Activated CD8-positive, alpha-beta memory T cell treated with anti-CD3 and anti-CD28 coated beads, Interleukin-2, amount 50 U/mL, for 24 hours (primary cell): ENCODE measurements around the gene CLEC16A.
"Not testable (repeated sequence)": the region's sequence is repeated elsewhere in the genome, so short reads cannot be mapped to it uniquely, and the experiment has no call there.

Source experiments
- DNase-seq: peaks from one replicate; pipeline ENCODE4 v3.0.0-alpha.2; 2020; ENCODE audit errors: extremely low read depth

Gene CLEC16A

GRCh38 chr16:11101283-11101682 is 156.9 kb downstream of the CLEC16A start:
- DNase-seq = no peak

DNA sequence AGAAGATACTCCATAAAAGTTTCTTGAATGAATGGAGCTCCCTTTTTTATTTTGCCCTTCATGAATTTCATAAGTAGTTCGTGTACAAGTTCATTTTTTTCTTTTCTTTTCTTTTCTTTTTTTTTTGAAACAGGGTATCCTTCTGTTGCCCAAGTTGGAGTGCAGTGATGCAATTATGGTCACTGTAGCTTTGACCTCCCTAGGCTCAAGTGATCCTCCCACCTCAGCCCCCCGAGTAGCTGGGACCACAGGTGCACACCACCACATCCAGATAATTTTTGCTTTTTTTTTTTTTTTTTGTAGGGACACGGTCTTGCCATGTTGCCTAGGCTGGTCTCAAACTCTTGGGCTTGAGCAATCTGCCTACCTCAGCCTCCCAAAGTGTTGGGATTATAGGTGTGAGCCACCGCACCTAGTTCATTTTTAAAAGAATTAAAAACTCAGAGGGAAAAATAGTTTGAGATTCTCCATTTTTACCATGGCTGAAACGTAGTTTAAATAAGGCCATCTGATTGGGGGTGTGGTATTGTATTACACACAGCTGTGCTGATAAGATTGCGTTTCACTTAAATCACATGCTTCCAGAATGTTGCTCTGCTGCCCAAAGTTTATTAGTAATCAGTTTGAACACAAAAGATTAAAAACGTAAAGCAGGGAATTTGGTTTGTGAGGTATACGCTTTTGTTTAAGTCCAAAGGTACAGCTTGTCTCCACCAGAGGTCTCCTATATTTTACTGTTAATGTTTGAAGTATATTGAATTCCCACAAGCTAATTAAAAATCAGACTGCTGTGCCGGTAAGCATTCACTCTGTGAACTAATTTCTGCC is 157.5 kb downstream of the CLEC16A start:
- no peak for DNase-seq

DNA sequence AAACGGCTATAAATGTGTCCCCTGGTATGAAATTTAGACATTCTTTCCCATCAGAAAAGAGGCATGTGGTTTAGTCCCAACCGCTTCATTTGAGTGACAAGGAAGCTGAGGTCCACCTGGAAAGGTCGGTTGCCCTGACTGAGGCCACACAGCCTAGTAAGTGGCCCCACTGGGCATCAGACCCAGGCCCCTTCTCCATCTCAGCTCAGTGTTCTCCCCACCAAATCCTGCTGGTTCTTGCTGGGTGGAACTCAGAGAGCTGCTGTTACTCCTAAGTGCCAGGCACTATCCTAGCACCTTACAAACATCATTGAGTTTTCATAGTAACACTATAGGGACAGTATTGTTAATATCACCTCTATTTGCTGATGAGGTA is 158.1 kb downstream of the CLEC16A start:
- no peak for DNase-seq

DNA sequence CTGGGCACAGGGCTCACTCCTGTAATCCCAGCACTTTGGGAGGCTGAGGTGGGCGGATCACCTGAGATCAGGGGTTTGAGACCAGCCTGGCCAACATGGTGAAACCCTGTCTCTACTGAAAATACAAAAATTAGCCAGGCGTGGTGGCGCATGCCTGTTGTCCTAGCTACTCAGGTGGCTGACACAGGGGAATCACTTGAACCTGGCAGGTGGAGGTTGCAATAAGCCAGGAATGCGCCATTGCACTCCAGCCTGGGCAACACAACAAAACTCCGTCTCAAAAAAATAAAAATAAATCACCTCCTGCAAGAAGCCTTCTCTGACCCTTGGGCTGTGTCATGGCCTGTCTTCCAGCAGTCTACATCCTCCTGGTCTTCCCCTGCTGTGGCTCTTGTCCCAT is 158.9 kb downstream of the CLEC16A start:
- not testable (repeated sequence) for DNase-seq

DNA sequence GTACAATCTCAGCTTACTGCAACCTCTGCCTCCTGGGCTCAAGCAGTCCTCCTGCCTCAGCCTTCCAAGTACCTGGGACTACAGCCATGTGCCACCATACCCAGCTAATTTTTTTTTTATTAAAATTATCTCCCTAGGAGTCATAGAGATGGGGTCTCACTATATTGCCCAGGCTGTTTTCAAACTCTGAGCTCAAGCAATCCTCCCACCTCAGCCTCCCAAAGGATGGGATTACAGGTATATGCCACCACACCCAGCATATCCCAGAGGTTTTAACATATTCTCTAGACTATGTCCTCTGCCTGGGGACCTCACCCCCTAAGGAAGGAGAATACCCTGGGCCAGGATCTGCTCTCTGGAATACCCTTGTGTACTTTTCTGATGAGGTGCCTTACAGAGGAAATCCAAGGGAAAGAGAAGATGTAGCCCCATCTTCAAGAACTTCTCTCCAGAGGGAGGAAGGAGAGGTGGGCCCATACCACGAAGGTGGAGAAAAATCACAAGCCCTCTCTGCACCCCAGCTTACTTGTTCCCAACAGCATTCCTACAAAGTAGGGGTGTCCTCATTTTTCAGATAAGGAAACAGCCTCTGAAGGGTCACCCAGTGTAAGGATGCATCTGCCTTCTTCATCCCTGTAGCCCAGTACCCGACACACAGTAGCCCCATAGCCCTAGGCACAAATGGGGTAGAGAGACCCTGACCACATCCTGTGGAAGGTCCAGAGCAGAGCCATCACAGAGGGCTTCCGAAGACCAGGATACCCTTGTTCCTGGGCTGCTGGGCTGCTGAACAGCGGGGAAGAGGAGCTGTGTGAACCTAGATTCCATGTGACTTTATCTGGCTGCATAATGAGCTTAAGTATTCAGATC is 160.0 kb downstream of the CLEC16A start:
- DNase-seq = no peak

- no peak for DNase-seq
Measured at GRCh38 chr16:11105038-11105903, 160.9 kb downstream of the CLEC16A start.

GRCh38 chr16:11106726-11107125 is 162.4 kb downstream of the CLEC16A start:
- DNase-seq = no peak

- DNase-seq = no peak
Measured at GRCh38 chr16:11107780-11108465, 163.6 kb downstream of the CLEC16A start.

DNA sequence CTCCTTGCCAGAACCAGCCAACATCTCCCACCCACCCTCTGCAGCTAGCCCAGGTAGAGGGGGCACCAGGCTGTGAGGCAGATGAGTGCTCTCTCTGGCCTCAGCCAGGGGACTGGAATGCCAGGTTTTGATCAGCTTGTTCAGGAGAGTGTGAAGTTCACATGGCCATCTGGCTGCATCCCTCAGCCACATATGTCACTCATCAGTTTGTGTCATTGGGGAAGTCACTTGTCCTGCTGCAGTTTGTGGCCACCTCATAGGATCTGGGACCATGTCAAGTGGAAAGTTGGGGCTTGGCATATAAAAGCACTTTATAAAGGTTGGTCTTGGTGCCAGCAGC is 164.1 kb downstream of the CLEC16A start:
- no peak for DNase-seq

DNA sequence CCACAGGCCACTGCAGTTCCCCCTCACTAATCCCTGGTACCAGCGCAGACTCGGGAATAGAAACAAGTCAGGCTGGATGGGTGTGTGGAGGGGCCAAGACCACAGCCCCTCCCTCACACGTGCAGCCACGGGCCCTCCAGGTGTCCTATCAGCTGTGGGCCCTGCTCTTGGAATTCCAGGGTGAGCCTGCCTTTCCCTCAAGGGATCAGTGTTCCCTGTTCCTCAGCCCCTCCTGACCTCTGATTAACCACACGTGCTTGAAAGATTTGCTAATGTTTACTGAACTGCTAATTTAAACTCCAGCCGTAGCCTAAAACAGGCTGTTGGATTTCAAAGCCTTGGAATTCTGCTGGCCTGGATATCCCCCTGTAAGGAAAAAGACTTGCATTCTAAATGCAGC is 165.2 kb downstream of the CLEC16A start:
- no peak for DNase-seq

GRCh38 chr16:11111150-11111549 is 166.8 kb downstream of the CLEC16A start:
- no peak for DNase-seq

DNA sequence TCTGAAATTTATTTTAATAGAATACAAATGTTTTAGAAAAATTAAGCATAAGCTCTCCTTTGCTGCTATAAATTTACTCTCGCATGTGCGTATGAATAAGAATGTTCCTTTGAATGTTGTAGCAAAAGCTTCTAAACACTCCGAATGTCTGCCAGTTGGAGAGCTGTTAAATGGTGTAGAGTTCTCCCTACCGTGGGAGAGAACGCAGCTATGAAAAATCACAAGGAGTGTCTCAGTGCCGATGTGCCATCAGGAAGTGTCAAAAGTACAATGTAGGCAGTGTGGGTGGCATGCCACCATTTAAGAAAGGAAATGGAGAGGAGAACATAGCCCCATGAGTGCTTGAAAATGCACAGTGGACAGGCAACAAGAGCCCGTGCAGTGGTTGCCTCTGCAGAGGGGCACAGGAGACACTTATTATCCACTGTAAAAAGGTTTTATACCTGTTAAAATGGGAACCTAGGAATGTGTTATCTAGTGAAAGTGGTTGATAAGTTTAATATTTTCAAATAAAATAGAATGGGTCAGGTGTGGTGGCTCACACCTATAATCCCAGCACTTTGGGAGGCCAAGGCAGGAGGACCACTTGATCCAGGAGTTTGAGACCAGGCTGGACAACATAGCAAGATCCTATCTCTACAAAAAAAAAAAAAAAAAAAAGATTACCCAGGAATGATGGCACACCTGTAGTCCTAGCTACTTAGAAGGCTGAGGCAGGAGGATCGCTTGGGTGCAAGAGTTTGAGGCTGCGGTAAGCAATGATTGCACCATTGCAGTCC is 167.7 kb downstream of the CLEC16A start:
- no peak for DNase-seq

DNA sequence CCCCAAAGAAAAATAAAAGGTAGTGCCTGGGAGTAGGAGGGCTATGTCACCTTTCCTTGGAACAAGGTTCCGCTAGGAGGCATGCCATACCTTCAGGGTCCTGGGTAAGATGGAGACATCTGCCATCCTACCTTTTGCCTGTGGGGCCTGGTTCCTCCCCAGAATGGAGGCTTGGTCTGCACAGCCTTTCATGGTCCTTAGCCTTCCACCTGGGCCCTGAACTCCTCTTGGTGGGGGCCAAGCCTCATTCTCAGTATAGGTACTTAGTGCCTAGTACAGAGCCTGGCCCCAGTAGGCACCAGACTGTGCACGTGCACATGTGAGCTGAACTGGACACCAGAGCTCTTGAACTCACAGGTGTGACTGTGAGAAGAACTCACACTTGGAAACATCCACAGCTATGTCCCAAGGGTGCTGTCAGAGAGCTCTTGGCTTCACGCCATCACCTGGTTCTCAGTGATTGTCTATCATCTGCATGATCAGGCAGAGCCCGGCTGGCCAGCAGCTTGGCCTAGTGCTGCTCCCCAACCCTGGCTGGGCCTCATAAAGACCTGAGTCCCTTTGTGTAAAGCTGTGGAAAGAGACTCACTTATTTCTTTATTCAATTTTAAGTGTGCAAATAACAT is 168.5 kb downstream of the CLEC16A start:
- no peak for DNase-seq

DNA sequence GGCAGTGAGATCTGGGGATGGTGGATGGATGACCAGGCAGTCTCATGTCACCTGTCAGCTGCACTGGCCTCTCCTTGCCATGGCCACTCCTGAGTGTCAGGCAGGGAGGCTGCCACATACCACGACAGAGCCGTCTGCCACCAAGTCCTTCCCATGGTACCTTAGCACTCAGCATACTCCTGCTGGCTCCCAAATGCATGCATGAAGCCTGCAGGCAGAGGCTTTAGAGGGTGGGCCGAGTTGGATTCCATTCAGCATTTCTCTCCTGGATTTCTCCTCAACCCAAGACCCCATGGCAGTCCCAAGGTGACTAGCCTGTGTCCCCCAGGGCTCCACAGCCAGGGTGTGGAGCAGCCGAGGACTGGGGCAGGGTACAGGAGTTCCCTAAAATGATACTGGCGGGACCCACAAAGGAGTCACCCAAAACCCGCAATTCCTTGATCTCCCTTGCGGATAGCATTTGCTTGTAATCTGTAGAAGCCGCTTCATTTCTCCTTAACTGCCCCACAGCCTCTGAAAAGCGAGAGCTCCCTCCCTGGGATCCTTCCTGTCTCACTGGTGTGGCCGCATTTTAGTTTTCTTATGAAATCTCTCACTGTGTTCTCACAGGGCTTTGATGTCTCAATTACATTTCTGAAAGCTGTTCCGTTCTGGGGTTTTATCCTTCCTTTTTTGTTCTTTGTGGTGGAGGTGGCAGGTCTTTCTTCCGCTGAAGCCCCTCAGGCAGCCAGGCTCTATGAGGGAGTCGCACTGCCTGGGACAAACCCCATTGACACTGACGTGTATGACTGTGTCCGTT is 170.2 kb downstream of the CLEC16A start:
- DNase-seq = no peak

GRCh38 chr16:11117576-11118211 is 173.3 kb downstream of the CLEC16A start:
- no peak for DNase-seq

DNA sequence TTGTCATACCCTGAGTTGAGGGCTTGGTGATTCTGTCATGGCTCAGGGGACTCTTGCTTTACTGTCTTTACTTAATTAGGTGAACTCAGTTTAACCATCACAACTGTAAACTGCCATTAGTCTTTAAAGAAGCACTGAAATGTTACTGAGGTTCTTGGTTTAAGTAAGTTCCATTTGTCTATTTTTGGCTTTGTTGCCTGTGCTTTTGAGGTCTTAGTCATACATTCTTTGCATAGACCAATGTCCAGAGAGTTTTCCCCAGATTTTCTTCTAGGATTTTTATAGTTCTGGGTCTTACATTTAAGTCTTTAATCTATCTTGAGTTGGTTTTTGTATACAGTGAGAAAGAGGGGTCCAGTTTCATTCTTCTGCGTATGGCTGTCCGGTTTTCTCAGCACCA is 174.1 kb downstream of the CLEC16A start:
- DNase-seq = no peak

DNA sequence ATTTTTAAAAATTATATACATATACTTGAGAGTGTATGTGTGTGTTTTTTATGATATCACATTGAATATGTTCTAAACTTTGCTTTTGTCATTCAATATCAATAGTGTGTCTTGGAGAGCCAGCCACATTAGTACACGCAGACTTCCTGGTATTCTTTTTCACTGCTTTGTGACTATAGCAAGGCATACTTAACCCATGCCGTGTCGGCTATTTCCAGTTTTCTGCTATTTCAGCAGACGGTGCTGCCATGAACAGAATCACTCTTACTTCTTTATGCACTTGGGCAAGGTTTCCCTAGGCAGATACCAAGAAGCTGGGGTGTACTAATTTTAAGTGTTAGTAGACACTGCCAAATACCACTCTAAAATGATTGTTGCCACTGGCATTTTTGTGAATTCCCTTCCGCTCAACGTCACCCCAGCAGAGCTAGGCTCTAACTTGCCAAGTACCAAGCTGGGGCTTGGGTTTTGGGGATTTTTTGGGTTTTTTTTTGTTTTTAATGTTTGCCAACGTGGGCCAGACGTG is 176.8 kb downstream of the CLEC16A start:
- DNase-seq = no peak

GRCh38 chr16:11121914-11122692 is 177.7 kb downstream of the CLEC16A start:
- no peak for DNase-seq
